ENCODE measurements around the gene GPR82.
A peak's percentile ranks its signal among the peaks of the same experiment; 100 is the strongest.
"Not testable (repeated sequence)": the region's sequence is repeated elsewhere in the genome, so short reads cannot be mapped to it uniquely, and the experiment has no call there.

GPR82 gene

GRCh38 chrX:41723826-41724225 lies at the start of gene GPR82:
Gene GPR82 (plus strand): TSS chrX:41724181. CDS start chrX:41727027, 2,846 bp downstream.
- peak; percentile 38 for DNase-seq

GRCh38 chrX:41676361-41676760 lies 47.6 kb upstream of the GPR82 start:
- not testable (repeated sequence) for DNase-seq

GRCh38 chrX:41677183-41678060 lies 46.6 kb upstream of the GPR82 start:
- no peak for DNase-seq

GRCh38 chrX:41684138-41684537 lies 39.8 kb upstream of the GPR82 start:
- no peak for DNase-seq

- no peak for DNase-seq
These were observed 39.0 kb upstream of the GPR82 start for GRCh38 chrX:41684940-41685339.

- DNase-seq, result peak; percentile 60
These were observed 37.2 kb upstream of the GPR82 start for GRCh38 chrX:41686788-41687187.

- DNase-seq, result peak; percentile 57
These were observed 35.8 kb upstream of the GPR82 start for GRCh38 chrX:41688156-41688555.

- DNase-seq, result peak; percentile 50
These were observed 35.1 kb upstream of the GPR82 start, which contains the start of gene GPR34 for GRCh38 chrX:41688835-41689234. Gene GPR34 (plus strand): TSS chrX:41688973. CDS start chrX:41695634, 6,661 bp downstream.

GRCh38 chrX:41689711-41690110 lies 34.3 kb upstream of the GPR82 start:
- no peak for DNase-seq

- no peak for DNase-seq
These were observed 31.7 kb upstream of the GPR82 start for GRCh38 chrX:41692162-41692749.

GRCh38 chrX:41693024-41693423 lies 31.0 kb upstream of the GPR82 start:
- DNase-seq, result no peak

- DNase-seq, result no peak
These were observed 28.6 kb upstream of the GPR82 start for GRCh38 chrX:41695426-41695825.

GRCh38 chrX:41703574-41704029 lies 20.4 kb upstream of the GPR82 start:
- no peak for DNase-seq

GRCh38 chrX:41705042-41705441 lies 18.9 kb upstream of the GPR82 start:
- DNase-seq, result no peak

GRCh38 chrX:41705680-41706374 lies 18.2 kb upstream of the GPR82 start:
- DNase-seq, result peak; percentile 81

GRCh38 chrX:41707218-41707617 lies 16.8 kb upstream of the GPR82 start:
- no peak for DNase-seq

- DNase-seq, result peak; percentile 31
These were observed 15.5 kb upstream of the GPR82 start for GRCh38 chrX:41708486-41708885.

GRCh38 chrX:41711021-41711667 lies 12.8 kb upstream of the GPR82 start:
- DNase-seq, result no peak

- DNase-seq, result no peak
These were observed 7.8 kb upstream of the GPR82 start for GRCh38 chrX:41716222-41716621.

- no peak for DNase-seq
These were observed 7.1 kb upstream of the GPR82 start for GRCh38 chrX:41716767-41717473.

- DNase-seq, result no peak
These were observed 5.3 kb upstream of the GPR82 start for GRCh38 chrX:41718481-41719235.

- DNase-seq, result not testable (repeated sequence)
These were observed 4.4 kb upstream of the GPR82 start for GRCh38 chrX:41719610-41720009.

All from hematopoietic multipotent progenitor cell treated with erythropoietin and hydrocortisone succinate and interleukin-3 and kit ligand, for 4 days (in vitro differentiated cells).